Hematopoietic multipotent progenitor cell treated with erythropoietin and hydrocortisone succinate and interleukin-3 and kit ligand, for 4 days (in vitro differentiated cells): ENCODE measurements around the gene NEUROD4.
"Not testable (repeated sequence)": the region's sequence is repeated elsewhere in the genome, so short reads cannot be mapped to it uniquely, and the experiment has no call there.

ENCODE experiments used
- DNase-seq: peaks from one replicate; pipeline ENCODE4 v3.0.0-alpha.2; 2015

The NEUROD4 gene, protein sequence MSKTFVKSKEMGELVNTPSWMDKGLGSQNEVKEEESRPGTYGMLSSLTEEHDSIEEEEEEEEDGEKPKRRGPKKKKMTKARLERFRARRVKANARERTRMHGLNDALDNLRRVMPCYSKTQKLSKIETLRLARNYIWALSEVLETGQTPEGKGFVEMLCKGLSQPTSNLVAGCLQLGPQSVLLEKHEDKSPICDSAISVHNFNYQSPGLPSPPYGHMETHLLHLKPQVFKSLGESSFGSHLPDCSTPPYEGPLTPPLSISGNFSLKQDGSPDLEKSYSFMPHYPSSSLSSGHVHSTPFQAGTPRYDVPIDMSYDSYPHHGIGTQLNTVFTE

DNA sequence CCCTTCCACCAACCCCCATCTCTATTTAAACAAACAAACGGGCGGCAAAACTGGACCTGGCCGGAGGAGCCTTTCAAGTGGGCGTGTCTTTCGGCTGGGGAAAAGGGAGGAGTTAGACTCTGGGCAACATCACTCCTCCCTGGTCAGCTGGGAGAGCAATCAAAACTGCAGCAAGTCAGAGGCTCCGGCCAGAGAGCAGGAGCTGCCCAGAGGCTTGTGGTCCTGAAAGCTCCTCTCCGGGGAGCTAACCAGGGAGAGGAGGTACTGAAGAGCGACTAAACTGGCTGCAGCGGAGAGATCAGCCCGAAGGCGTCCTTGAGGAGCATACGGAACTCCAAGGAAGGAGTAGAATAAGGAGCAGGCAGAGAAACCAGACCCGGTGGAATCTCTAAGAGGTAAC, at the start of gene NEUROD4:
NEUROD4 (plus strand) TSS at position 191 of the 400 bp plus-strand sequence. CDS start 6,466 bp downstream, outside the sequence.
- peak; percentile 79 for DNase-seq

DNA sequence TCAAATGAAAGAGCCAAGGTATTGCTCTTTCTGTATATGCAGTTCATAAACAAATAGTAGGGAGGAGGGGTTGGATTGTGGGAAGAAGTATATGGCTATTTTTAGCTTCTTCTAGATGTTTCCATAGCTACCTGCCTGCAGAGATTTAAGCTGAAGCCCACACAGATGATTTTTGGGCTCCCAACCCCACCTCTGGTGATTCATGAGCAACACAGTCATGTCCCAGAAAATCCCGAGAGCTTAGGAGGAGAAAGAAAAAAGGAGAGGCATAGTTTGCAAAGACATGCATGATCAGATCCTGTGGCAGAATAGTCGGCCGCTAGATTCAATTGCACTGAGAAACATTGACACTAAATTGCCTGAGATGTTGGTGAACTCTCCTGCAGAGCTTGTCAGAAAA, 49.0 kb upstream of the NEUROD4 start:
- DNase-seq = no peak

DNA sequence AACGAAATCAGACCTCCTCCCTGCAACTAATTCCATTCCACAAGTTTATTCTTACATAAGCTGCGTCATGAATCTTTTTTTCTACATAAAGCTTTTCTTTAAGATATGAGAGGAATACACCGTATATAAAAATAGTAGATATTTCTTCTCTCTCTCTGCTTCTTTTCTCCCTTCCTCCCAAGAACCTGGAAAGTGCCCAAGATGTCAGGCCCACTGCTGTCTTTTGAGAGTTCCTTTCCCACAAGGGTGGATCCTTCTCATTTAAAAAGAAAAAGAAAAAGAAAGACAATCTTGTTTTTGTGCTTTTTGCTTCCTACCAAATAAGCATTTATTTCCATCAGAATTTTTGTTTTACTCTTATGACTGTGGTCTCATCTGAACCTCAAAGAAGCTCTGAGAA, 46.2 kb upstream of the NEUROD4 start:
- DNase-seq = no peak

DNA sequence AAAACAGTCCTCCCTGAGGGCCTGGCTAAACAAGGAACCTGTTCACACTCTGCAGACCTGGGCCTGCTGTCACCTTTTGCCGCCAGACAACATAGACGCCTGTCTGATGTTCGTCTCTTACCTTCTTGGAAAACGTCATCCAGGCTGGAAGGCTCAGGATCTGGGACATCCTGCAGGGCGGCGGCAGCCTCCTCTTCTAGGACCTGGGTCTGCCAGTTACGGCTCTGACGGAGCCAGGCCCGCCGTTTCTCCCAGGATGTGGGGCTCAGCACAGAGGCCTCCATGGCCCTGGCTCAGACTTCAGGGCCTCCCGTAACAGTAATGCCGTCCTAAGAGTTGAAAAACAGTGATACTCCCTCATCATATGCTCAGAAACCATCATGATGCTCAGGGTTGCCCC, 45.5 kb upstream of the NEUROD4 start:
- DNase-seq = no peak

DNA sequence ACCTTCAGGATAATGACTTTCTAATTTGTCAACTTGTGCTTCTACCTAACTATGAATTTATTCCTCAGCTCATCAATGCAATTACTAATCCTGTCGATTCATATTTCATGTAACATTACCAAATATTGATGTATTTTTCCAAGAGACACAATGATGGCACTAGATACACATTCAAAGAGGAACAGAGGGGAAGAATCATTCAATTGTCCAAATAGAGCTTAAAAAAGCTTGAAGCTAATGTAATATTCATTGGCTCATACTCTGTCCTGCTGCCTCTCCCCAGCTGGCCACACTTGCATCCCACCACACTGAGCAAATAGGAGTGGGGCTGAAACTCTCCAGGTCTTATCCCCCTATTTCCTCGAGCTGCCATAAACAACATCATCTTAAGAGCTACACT, 44.5 kb upstream of the NEUROD4 start:
- DNase-seq = no peak

DNA sequence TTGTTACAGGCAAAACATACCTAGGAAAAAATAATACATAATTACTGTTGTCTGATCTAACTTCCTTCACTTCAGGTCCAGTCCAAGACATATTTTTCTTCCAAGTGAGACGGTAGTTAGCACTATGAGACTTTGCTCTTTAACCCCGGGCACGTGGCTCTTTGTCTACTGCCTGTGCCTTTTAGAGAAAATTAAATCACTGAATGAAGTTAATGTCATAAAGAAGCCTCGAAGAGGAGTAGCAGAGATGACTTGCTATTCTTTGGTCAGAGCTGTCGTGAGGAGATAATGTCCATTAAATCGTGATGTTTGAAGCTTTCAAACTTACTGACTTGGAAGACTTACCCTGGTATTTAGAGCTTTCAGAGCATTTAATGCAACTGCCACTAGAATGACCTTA, 43.9 kb upstream of the NEUROD4 start:
- no peak for DNase-seq

DNA sequence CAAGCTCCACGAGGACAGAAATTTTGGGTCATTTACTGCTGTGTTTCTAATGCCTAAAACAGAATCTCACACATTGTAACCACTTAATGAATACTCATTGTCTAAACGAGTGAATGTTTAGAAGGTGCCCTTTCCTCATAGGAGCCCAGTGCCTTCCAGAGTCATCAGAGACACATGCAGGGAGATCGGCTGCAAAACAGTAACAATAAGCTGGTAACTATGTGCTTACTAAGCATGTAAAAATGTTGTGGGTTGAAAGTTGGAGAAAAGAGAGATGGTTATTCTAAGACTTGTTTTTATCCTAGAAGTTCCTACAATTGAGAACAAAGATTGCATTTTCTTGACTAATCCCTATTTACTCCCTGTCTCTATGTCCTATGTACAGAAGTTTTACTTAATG, 42.6 kb upstream of the NEUROD4 start:
- no peak for DNase-seq

DNA sequence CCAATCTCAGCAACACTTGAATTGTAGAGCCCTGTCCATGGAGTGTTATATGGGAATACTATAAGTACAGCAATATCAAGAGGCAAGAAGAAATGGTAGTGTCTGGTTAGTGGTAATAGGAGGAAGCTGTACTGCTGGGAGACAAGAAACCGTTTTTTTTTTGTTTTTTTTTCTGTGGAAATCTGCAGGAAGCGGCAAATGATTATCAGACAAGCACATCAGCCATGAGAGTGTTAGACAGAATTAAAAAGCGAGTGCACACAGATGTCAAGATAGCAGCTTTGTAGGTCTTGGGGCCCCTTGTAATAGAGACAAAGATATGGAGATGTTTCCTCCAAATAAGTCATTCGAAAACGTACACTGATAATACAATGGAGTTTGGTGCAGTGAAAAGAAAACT, 41.9 kb upstream of the NEUROD4 start:
- peak; percentile 90 for DNase-seq

DNA sequence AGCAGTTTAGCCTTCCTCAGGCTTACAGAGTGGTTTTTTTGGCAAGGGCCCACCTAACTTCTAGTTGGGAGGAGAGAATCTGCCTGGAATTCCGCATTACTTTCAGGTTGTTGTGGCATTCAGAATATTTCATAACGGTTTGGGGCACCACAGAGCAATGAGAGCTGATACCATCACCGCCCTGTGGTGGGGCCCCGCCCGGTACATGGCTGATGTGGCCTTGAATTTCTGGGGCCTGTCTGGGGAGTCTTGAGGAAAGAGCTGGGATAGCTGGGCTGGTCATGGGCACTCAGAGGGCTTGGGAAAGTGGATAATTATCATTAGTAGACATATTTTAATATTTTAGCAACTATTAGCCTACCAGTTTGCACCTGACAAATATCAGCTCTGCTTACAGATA, 39.4 kb upstream of the NEUROD4 start:
- DNase-seq = peak; percentile 86

DNA sequence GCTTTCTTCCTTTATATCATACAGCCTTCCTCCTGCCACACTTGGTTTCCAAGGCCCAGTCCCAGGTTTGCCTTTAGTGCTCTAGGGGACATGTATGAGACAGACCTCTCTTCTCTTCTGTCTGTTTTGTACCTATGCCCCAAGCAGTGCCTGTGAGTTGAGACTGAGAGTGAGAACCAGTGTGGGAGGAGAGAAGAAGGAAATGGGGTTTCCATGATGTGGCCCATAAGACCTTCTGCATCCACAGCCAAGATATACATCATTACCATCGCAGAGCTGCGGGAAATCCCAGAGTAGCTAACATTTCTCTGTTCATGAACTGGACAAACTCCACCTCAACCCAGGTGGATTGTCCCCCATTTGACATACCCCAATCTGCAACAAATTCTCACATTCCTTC, 38.0 kb upstream of the NEUROD4 start:
- DNase-seq = no peak

DNA sequence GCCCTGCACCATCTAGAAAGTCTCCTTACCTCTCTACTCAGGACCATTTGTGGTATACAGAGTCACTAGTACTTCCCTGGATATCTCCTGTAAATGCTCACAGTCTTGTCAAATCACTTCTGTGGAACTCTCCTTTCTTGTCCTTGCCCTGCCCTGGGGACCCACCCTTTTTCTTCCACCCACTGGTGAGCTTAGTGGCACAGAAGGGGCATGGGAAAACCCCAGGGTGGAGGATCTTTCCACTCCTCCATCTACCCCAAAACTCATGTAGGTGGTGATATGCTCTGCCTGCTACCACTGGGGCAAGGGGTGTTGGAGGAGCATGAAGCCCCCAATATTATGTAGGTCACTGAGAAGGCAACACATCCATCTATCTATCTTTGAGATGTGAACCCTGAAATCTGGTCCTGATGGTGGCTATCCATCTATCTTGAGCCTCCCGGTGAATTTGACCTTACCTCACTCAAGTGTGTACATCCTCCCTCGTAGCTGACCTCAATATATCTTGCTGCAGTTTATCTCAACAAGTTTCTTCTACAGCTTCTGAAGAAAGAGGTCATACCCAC, 36.2 kb upstream of the NEUROD4 start:
- DNase-seq = no peak

DNA sequence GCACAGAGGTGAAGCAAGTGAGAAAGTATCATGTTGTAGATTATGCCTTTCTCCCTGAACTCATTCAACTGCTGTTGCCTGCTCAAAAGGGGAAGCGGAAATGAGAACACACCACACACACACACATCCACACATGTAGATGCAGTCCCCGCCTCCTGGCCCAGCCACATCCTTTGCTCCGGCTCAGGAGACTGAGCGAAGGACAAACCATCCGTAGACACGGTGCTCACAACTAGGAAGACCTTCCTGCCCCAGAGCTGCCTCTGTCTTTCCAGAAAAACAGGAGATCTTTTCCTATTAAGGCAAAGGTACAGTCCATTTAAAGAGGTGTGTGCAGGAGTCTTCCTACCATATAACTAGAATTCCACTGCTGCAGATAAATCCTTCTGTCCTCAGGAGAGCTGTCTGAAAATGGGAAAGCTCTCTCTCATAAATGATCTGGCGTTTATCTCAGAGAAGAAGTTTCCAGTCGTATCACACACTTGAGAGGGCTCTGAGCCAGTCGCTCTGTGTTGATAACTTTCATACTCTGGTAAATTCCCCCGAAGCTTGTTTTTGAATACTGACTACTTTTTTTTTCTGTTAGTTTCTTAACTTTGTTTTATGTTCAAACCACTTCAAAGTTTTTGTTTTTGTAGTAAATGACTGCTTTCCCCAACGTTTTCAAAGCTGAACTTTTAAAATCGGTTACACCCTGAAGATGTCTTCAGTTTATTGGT, 35.0 kb upstream of the NEUROD4 start, which contains the start of gene TESPA1:
TESPA1 (minus strand) TSS at position 105 of the 719 bp plus-strand sequence. CDS start 10,200 bp downstream, outside the sequence.
- peak; percentile 97 for DNase-seq

DNA sequence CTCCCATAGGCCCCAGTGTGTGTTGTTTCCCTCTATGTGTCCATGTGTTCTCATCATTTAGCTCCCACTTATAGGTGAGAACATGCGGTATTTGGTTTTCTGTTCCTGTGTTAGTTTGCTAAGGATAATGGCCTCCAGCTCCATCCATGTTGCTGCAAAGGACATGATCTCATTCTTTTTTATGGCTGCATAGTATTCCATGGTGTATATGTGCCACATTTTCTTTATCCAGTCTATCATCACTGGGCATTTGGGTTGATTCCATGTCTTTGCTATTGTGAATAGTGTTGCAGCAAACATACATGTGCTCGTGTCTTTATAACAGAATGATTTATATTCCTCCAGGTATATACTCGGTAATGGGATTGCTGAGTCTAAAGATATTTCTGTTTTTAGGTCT, 33.0 kb upstream of the NEUROD4 start:
- not testable (repeated sequence) for DNase-seq

DNA sequence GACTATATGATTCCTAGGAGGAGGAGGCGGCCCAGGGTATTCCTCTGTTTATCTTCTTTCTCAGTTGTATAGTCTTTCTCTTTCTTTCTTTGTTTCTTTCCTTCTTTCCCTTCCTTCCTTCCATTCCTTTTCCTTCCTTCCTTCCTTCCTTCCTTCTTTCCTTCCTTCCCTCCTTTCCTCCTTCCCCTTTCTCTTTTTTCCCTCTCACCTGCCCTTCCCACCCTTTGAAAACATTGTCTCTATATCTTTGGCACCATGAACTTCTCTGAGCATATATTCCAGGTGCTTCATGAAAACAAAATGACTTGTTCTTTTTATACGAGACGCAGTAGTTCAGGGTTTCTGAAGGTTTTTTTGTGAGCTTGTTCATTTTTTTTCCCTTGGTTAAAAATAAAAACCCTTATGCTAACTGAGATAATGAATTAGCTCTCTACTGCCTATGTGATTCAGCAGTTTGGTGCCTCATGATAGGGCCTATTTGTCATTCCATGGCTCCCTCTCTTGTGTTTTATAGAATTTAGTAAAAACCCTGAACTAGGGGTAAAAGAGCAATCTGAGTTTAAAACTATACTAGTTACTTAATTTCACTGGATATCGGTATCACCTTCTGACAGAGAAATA, 32.1 kb upstream of the NEUROD4 start:
- DNase-seq = peak; percentile 91

DNA sequence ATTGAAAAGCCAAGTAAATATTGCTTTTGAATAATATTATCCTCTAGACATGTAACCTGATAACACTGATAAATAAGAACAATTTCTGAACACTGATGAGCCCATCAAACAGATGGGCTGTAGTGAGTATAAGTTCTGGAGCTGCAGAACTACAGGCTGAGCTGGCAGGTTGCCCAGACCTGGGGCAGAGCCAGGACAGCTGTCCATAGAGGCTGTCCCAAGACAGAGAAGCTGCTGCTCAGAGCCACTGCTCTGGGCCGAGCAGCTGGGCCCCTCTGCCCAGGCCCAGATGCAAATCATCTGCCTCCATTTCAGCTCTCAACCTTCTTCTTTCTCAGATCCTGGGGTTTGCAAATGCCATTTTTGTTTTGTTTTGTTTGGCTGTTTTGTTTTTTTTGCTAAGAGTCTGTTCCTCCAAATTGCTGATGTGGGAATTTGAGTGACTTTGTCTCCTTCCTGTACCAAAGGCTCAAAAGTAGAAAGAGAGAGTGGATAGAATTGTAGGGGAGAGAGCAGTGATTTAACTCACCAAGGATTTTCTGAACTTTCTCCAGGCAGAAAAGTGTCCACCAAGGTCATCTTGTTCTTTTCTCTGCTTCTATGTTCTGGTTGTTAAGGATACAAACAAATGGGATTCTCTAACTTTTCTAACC, 31.2 kb upstream of the NEUROD4 start:
- peak; percentile 84 for DNase-seq

DNA sequence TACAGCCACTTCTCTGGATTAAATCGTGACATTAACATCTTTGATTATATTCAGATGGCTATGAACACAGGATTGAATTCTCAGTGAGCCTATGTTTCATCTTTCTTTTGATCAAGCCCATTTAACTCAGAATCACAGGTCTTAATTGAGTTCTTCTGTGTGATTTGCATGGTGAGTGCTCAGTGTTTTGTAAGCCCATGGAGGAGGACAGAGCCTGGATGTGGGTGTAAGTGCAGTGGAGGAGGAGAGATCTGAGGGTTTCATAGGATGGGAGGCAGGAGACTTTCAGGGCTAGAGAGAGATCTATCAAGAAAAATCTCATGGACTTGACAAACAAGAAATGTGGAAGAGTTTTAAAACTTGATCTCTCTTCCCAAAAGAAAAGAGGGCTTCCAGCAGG, 29.9 kb upstream of the NEUROD4 start:
- no peak for DNase-seq

DNA sequence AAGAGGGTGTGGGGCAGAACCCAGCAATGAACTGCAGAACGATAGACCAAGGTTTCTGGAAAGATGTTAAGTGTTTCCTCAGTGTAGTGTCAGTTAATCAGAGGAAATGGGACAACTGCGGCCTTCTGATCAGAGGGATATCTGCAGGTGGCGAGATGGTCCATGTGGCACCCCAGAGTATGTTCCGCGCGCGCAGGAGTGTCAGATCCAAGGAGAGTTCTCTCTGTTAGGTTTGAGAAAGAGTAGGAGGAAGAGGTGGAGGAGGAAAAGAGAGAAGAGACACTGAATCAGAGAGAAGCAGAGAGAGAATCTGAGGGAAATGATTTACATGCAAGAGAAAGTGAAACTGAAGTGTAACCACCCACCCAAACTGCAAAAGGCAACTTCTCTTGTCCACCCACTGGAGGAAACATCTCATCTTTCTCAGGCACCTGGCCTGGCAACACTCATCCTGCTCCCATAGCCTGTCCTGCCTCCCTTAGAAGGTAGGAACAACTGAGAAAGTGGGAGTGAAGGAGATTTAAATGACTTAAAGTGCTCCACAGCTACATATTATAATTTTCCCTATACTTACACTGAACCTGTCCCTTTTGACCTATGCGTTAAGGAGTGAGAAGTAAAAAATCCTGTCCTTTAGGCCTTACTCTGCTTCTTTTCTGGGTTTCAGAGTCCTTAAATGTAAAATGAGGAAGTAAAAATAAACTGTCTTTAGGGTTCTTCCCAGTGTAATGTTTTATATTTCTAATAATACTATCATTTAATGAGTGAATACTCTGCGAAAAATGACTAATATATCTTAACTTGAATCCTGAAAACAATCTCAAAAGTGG, 28.4 kb upstream of the NEUROD4 start:
- peak; percentile 59 for DNase-seq

DNA sequence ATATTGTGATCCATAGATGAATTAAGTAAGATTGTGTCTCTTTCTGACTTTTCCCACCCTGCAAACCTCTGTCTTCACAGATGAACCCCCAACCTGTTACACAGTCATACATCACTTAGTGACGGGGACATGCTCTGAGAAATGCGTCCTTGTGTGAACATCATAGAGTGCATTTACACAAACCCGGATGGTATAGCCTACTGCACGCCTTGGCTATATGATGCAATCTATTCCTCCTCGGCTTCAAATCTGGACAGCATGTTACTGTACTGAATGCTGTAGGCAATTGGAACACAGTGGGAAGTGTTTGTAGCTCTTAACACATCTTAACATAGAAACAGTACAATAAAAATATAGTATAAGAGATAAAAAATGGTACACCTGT, 27.8 kb upstream of the NEUROD4 start:
- DNase-seq = no peak

DNA sequence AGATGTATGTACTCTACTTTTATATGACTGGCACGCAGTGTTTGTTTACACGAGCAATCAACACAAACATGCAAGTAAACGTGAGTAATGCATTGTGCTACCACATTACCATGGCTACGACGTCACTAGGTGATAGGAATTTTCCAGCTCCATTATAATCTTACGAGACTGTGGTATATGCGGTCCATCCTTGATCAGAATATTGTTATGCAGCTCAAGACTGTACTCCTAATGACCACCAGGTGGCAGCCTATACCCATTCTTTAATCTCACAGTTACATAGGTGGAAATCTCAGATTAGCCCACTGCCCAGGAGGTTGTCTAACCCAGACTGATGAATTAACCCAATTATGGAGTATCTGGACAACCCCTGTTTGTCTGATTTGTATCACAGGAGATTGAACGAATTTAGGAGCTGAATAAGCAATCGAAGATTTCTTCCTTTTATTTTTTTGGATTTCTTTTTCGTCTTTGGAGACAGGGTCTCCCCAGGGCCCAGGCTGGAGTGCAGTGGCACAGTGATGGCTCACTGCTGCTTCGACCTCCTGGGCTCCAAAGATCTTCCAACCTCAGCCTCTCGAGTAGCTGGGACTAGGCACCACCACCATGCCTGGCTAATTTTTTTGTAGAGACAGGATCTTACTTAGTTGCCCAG, 26.5 kb upstream of the NEUROD4 start:
- DNase-seq = peak; percentile 89

DNA sequence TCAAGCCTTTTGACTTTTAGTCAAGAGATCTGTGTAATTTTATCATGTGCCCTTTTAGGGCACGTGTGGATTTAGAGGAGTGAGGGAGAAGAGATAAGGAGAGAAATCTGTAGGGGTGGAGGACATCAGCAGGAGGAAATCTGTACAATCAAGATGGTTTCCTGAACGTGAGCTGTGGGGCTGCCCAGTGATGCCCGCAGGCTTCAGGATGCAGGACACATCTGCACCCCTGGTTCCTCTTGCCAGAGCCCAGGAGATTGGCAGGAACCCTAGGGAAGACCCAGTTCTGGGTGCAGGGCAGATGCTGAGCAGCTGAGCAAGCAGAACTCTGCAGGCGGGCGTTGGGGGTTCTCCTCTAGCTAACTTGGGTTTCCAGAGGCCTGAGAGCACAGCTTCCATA, 23.6 kb upstream of the NEUROD4 start:
- no peak for DNase-seq

DNA sequence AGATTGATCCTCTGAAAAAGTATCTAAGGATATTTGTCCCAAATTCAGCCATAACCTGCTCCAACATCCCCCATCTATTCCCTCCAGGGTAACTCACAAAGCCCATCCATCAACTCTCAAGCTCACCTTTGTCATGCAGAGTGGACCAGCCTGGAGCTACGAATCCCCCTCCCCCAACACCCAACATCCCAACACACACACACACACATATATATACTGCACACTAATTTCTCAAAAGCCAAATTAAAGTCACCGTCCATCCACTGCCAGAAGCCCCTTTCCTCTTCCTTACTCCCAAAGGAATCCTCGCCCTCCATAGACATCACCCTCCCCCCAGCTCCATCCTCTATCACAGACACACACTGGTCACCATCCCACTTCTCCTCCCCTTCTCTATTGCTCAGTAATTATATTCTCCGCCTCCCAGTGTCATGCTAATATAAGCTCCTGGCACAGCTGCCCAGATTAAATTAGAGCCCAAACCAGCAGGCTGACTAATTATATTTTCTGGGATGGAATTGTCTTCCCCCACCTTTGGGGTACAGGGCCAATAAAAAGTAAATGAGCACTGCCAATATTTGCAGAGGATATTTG, 21.7 kb upstream of the NEUROD4 start:
- DNase-seq = no peak
